Activated CD8-positive, alpha-beta memory T cell treated with anti-CD3 and anti-CD28 coated beads, Interleukin-2, amount 50 U/mL, for 1 hour (primary cell): ENCODE results near the gene TBC1D4.

Source experiments
- DNase-seq: peaks from one replicate; pipeline ENCODE4 v3.0.0-alpha.2; 2020; ENCODE audit errors: extremely low read depth

TBC1D4 gene

DNA sequence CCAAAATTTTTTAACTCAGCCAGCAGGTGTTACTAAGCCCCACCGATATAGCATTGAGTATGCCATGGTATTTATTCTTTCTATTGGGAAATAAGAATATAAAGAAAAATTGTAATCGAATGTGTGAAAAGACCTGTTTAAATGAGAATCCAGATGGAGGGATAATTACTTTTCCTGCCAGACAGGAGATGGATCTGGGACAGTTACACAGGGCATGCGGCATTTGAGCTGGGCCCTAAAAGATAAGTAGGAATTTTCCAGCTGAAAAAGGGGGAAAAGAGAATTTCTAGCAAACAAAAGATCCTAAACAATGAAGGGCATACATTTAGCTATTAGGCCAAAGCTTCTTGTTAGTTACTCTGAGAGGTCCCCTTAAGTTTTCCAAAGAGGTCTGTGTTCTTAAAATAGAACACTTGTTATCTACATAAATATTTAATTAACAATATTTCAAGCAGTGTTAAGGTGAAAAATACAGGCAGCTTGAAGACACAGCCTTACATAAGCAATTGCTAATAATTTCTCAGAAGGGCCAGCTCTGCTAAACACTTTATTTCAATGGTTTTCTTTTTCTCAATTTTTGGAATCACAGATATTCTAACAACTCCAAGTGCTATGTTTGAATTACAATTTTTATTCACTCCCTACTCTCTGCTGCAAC, 63.7 kb downstream of the TBC1D4 start:
- no peak for DNase-seq

DNA sequence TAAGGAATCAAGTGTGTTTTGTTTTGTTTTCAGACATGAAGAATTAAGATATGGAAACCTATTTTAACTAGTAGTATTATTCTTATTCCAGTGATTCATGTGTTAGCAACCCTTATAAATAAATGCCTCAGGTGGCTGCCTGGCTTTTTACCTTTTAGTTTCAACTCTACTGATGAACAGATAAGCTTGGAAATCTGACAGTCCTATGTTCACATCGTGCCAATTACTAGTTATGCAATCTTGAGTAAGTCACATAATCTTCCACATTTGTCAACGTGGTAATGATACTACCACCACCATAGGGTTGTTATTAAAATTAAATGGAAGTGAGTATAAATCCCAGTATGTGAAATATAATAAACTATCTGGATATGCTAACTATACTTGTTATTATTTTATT, 64.3 kb downstream of the TBC1D4 start:
- DNase-seq = no peak

DNA sequence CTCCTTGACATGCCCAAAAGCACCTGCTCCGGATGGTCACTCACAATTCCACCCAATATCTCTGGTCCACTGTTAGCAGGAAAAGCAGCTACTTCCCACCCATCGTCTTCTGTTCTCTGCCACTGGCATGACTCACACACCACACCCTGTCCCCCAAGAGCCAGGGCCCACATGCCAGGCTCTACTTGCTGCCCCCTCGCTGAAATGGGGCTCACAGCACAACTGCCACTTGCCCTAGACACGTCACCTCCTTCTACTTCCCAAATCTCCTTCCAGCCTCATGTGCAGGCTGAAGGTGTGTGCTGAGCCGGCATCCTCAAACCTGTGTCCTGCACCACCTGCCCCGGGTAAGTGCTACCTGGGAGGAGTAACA, 65.0 kb downstream of the TBC1D4 start:
- no peak for DNase-seq

DNA sequence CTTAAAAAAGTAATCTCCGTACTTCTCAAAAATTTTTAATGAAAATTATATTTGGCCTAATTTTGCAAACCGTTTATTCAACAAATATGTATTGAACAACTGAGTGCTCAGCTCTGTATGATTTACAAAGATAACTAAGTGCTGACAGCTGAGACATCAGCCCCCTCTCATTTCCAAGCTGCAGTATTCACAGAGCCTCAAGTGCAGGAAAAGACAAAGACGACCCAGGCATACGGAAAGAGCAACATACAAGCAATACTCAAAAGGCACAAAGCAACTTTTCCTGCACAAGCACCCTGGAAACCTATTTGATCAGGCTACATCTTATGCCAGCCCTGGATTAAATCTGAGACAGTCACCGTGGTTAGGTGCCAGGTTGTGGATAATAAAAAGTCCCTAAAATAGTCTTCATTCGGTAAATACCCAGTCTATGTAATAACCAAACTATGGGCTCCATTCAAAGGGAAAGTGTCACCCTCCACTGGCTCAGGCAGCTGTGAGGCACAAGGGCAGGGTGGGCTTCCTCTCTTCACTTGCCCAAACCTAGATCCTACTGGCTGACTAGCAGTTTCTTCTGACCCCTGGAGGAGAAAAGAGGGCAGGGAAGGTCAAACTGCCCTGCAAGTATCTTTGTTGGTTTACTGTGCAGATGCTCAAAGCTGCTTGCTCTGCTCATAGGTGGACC, 65.5 kb downstream of the TBC1D4 start:
- no peak for DNase-seq

DNA sequence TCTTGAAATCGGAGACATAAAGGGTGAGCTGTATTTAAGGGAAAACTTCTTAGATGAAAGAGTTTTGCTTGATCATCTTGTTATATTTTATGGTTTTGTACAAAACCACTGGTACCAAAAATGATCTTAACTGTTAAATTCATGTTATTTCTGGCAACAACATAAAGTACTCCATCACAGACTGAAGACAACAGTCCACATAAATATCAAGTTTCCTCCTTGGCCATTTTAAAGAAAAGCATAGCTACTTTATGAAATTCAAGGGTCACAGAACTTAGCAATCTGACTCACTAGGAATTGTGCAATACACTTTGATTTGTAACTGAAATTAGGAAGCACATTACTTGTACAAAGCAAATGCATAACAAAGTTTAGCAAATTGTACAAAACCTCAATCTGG, 66.3 kb downstream of the TBC1D4 start:
- no peak for DNase-seq

DNA sequence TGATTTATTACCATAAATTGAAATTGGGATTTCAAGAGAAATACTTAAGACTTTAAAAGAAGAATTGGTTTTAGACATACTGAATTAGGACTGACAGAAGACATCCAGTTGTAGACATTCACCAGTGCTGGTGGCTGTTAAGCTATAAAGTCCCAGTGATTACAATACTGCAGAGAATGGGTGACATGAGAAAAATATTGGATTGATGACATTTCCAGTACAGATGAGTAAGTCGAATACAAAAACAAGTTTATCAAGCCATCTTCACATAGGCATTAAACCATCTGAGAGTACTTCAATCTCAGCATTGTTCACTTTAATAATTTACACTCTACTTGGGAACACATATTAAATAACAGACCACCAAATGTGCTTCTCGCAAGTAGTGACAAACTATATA, 66.8 kb downstream of the TBC1D4 start:
- DNase-seq = no peak

DNA sequence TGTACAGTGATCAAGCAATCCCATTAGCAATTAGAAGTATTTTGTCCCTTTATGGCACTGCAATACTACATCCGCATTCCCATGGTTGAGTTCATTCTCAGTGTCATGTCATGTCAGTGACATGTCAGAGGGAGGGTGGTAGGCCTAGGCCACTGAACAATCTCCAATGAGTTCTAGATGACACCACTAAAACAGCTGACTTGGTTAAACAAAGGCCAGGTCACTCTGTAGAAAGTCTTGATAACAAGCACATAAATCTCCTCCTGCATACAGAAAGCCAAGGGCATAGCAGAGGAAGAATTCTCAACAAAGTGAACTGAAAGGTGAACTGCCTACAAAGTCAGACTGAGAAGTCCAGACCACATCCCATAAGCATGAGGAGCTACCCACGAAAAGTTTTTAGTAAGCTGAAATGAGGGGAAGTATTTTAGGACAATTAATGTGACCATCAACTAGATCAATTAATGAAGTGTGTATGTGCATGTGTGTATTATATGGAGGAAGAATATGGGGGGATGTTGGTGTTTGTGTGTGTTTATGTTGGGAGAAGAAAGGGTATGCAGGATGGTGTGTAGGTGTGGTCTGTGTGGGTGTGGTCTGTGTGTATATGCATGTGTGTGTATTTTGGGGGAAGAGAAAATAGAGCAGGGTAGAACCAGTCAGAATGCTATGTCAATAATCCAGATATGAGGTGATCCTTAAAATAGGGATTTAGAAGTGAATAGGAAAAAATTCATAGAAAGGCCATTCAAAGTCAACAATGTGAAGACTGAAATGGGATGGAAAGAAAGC, 67.7 kb downstream of the TBC1D4 start:
- no peak for DNase-seq

DNA sequence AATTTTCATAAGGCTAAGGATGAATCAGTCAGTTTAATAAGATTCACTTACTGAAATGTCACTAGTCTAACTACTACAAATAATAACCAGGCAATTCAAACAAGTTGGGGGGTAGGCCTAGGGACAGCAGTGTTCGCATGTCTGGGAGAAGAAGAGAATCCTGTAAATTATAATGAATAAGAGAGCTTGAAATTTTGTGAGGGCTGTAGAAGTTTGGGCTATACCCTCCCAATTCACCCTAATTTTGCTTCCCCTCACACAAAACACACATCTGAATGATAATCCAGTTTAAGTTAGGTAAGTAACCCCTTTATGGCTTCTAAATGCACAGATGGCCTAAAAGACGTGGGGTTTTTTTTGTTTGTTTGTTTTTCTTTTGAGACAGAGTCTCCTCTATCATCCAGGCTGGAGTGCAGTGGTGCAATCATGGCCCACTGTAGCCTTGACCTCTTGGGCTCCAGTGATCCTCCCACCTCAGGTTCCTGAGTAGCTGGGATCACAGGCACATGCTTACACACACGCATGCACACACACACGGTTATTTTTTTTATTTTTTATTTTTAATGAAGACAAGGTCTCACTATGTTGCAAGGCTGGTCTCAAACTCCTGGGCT, 69.9 kb downstream of the TBC1D4 start:
- no peak for DNase-seq

DNA sequence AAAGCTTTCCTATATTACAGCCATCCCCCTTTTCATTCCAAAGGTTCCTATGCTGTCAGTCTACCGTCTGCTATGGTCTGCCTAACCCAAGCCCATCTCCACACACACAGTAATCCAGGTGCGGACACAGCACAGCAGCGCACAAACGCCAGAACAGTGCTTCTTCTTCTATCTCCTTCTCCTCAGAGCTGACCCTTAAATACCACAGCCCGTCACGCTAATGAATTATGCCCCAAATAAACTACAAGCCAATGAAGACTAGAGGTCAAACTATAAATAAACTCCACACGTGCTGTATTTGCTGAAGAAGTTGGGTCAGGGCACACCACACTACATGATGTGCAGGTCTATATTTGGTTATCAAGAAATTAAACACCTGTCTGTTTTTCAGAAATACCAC, 71.8 kb downstream of the TBC1D4 start:
- DNase-seq = no peak

DNA sequence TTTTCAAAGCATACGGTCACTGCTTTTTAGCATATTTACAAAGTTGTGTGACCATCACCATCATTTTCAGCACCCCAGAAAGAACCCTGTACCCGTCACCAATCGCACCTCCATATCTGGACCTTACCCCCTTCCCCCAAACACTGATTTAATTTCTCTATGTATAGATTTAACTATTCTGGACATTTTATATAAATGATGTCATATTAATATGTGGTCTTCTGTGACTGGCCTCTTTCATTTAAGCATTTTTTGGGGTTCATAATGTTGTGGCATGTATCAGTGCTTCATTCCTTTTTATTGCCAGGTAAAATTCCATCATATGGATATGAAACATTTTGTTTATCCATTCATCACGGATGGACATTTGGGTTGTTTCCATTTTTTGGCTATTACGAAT, 74.0 kb downstream of the TBC1D4 start:
- DNase-seq = no peak

DNA sequence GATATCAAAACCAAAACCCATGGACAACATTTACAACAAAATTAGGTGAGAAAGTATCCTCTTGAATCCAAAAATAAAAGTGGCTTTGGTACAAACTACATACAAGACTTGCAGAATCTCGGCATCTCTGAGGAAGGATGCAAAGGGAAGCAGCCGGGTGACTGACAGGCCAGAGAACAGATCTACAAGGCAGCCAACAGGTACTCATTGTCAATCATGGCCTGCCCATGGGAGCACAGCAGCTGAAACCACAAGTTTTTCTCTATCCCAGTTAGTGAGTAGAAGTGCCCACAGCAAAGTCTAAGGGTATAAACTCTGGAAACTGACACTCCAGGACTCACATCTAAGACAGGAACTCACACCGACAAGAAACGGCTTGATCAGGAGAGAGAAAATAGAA, 74.5 kb downstream of the TBC1D4 start:
- DNase-seq = no peak

DNA sequence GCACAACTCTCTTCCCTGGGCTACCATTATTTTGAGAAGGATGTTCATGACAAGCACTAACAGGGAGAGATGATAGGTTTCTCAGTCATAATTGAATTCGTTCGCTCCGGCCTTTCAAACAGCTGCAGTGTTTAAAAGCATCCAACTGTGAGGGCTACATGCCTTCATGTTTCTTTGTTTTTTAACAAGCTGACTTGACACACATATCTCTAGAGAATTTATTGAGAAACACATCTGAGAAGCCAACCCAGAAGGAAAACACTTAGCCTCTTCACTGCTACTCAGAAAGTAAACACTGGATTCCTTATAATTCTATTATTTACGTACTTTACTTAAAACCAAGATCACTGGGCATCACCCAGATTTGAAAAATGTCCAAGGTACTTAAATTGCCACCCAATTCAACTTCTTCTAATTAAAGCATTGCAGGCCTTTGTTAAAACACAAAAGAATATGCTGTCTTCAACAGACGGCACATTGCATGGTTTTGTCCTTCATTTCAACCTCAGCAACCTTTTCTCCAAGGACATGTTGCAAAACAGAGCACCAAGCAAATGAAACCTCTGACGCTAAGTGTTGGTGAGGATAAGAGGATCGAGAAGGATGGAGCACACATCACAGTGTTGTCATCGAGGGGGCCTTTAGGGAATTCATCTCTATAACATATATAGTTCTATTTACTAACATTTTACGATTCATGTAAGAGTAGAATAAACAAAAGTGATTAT, 75.8 kb downstream of the TBC1D4 start:
- no peak for DNase-seq

DNA sequence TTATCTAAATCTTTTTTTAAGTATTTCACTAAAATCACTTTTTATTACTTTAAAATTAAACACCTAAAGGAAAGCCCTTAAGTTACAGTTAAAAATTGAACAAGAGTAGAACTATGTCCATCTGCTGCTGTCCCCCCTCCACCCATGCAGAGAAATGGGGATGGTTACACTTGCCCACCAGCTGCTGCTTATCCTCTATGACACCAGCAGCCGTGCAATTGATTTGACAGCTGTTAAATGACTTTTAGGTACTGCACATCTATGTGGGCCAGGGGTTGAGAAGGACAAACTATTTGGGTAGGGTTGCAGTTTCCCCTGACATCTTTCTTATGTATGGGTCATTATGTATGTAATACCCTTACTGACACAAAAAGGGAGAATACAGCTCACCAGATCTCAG, 77.2 kb downstream of the TBC1D4 start:
- no peak for DNase-seq

DNA sequence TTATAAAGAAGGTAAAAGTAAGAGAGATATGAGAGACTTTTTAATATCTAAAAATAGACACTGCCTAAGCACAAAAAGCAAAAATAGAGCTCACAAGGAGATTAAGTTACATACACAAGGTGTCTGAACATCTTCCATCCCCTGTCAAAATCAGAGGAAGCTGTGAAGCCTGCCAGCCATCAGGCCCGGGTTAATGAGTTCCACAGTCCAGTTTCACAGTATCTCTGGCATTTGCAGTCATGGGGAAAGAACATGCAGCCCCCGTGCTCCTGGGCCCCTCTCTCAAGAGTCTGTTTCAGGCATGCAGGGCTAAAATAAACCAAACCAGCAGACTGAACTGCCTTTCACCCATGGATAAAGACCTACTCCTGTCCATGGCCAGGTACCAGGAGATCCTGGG, 79.2 kb downstream of the TBC1D4 start:
- DNase-seq = no peak

DNA sequence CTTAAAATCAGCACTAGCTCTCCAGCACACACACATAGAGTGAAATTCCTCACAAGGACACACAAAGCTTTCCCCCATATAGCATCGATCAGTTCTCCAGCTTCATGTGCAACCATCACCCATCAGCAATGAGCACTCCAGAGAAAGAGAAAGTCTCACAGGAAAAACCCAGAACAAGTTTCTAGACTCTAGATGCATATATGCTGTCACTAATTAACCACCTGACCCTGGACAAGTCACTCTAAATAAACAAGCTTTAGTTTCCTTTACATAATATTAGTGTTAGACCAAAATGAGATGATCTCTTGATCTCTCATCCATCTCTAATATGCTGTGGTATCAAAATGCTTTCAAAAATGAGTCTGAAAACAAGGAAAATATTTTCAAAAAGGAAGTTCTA, 81.2 kb downstream of the TBC1D4 start:
- DNase-seq = no peak

DNA sequence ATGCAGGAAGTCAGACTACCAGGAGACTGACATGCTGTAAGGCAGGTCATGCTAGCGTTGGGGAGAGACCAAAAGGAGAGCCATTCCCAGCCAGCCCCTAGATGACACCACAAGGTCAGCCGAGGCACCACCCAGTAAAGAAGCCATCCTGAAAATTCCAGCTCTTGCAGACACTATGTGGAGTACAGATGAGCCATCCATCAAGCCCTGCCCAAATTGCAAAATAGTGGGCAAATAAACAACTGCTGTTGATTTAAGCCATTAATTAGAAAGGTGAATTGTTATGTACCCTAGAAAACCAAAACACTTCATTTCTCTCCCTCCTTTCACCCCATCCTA, 82.1 kb downstream of the TBC1D4 start:
- DNase-seq = no peak

DNA sequence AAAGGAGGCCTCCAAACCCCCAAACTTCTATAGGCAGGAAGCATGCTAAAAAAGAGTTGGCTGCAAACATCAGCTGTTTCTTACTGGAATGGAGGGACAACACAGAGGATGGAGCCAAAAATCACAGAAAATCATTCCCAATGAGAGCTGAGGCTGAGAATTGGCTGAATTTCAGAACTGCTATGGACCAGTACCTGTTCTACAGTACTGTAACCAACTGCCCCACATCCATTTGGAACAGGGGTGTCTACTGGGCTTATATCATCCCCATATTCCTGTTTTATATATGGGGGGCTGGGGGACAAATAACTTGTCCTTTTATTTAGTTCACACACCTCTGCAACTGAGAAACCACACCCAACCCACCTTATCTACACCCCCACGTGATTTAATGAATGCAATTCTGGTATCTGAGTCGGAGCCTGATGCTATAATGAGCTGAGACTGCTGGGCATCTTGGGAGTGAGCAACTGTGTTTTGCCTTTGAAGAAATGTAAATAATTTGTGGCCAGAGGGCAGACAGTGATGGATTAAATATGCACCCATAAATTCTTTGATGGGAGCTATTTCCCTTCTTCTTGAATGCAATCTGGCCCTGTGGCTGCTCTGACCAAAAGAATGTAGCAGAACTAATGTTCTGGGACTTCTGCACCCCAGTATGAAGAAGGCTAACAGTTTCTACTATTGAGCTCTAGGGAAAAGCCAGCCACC, 82.6 kb downstream of the TBC1D4 start:
- no peak for DNase-seq

DNA sequence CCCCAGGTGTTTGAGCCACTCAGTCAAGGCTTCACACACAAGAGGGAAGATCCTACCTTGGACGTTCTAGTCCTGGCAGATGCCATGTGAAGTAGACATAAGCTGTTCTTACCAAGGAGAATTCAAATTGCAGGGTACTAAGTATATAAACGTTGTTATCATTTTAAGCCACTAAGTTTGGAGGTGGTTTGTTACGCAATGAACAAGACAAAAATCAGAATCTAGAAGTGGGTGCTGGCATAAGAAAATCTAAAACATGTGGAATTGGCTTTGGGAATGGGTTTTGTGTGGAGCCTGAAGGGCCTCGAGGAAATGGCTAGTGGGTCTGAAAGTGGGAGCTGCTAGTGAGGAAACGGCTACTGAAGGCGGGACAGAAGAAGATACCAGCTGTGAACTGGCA, 83.9 kb downstream of the TBC1D4 start:
- DNase-seq = no peak

DNA sequence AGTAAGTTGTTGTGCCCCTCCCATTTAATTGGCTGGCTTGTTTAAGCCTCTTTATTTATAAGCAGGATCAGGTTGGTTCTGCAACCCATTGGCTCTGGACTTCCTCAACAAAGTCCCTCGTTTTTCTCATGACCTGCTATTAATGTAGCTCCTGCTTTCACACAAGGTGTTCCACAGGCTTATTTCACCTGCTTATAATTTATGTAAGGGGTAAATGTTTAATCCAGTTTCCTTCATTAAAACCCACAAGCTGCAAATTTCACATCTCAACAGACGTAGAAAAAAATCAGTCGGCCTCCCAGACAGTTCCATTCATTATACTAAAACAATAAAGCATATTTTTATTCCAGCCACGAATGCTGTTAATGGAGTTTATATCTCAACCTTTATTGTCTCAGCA, 86.1 kb downstream of the TBC1D4 start:
- DNase-seq = no peak

DNA sequence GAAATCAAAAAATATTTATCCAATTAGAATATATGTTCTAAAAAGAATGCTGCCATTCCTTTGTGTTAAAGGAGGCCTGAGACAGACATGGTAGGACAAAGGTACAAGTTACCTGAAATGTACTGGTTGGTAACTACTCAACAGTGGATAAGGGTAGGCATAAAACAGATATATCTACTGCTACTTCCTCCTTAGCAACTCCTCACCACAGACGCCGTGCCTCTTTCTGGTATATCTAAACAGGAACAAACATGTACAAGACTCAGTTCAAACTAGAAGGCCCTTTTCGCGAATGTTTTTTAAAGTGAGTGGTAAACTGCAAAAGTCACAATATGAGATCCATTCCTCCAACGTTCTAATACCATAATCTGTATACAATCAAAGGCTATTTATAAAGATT, 86.9 kb downstream of the TBC1D4 start:
- DNase-seq = no peak

DNA sequence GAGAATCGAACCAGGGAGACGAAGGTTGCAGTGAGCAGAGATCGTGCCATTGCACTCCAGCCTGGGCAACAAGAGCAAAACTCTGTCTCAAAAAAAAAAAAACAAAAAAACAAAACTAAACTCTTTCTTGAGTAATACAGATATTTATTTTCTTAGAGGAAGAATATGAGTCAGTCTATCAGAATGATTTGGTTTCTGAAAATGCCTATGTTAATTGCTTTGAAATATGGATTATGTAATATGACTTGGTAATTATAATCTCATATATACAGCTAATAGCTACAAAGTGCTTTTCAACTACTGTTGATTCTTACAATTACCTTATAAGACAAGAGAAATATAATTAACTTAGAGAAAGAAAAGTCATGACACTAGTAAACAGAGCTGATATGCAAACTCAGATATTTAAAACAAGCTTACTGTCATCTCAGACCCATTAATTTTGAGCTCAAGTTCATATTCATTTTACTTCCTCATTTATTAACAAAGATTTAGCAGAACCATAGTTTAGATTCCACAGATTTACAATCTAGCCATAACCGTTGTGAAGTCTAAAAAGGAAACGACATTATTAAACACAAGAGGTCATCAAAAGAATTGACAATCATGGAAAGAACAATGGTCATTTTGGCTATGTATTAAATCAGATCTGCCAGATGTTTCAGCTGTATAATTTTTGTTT, 88.0 kb downstream of the TBC1D4 start:
- DNase-seq = no peak
